Progenitor cell of endocrine pancreas (in vitro differentiated cells): ENCODE measurements around the gene ALLC. TPM values are rescaled to one million over a fixed set of nuclear protein-coding genes. Genes with fewer than 3 reads are reported as not detected.

Source experiments
- DNase-seq: peaks from one replicate; pipeline ENCODE4 v3.0.0; 2021; ENCODE audit warnings: low spot score; ENCODE audit not compliant: unreplicated experiment
- H3K27ac Mint-ChIP-seq: 2 replicates; pipeline ENCODE4 v1.8.0; 2021; ENCODE audit warnings: mild to moderate bottlenecking, moderate library complexity, mixed read lengths
- H3K27me3 Mint-ChIP-seq: 2 replicates; pipeline ENCODE4 v1.8.0; 2021; ENCODE audit warnings: mixed read lengths
- H3K36me3 Mint-ChIP-seq: 2 replicates; pipeline ENCODE4 v1.8.0; 2022; ENCODE audit warnings: mixed read lengths; ENCODE audit not compliant: insufficient read depth
- H3K4me1 Mint-ChIP-seq: 2 replicates; pipeline ENCODE4 v1.8.0; 2021; ENCODE audit warnings: low read depth, mixed read lengths
- H3K4me3 Mint-ChIP-seq: 2 replicates; pipeline ENCODE4 v1.8.0; 2021; ENCODE audit warnings: low read depth, mild to moderate bottlenecking, moderate library complexity, mixed read lengths
- H3K9me3 Mint-ChIP-seq: 2 replicates; pipeline ENCODE4 v1.8.0; 2021; ENCODE audit warnings: low read depth, mixed read lengths
- total RNA-seq: library from RNA; stranded (reverse); gene quantifications from 2 replicates; pipeline ENCODE4 v1.2.1, GENCODE V29; 2021
- TF ChIP-seq, protein P1 (sequence below): fragments of 200-600 bp; sonication (generic); IDR thresholded peaks from one replicate; pipeline ENCODE4 v1.5.0; 2021; ENCODE audit warnings: antibody characterized with exemption, mild to moderate bottlenecking; ENCODE audit not compliant: unreplicated experiment

Gene ALLC
- total RNA-seq, 1 donor from 2014 or later, result not detected

DNA sequence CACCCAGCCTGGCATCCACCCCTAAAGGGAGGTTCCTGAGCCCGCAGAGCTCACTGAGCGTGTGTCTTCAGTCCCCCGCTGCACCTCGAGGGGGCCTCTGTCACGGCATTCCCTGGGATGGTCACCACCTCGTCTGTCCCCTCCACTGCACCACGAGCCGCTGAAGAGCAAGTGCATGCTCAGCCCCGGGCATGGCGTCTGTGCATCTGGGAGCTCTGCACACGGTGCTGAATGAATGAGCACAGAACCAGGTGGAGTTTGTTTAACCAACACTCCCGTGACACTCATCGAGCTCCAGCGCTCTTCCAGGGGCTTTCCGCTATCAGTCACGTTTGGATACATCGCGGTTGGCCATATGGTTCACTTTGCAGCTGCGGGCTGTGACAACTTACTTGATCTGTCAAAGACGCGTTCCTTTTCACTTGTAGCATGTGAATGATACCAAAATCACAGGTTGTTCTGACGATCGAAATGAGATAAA lies 9.2 kb downstream of the ALLC start:
- no peak for DNase-seq
- Mint-ChIP-seq H3K36me3 (no peaks in the 10 kb centered on the region), H3K9me3 (no peaks in the 10 kb centered on the region), H3K27me3 (no peaks in the 10 kb centered on the region), H3K4me3 (no peak overlapping the region), H3K4me1 (peaks cover 6% of the 10 kb centered on the region), H3K27ac (peak overlapping the region; percentile 82)
- TF ChIP-seq, protein P1, sequence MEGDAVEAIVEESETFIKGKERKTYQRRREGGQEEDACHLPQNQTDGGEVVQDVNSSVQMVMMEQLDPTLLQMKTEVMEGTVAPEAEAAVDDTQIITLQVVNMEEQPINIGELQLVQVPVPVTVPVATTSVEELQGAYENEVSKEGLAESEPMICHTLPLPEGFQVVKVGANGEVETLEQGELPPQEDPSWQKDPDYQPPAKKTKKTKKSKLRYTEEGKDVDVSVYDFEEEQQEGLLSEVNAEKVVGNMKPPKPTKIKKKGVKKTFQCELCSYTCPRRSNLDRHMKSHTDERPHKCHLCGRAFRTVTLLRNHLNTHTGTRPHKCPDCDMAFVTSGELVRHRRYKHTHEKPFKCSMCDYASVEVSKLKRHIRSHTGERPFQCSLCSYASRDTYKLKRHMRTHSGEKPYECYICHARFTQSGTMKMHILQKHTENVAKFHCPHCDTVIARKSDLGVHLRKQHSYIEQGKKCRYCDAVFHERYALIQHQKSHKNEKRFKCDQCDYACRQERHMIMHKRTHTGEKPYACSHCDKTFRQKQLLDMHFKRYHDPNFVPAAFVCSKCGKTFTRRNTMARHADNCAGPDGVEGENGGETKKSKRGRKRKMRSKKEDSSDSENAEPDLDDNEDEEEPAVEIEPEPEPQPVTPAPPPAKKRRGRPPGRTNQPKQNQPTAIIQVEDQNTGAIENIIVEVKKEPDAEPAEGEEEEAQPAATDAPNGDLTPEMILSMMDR, result no peak

DNA sequence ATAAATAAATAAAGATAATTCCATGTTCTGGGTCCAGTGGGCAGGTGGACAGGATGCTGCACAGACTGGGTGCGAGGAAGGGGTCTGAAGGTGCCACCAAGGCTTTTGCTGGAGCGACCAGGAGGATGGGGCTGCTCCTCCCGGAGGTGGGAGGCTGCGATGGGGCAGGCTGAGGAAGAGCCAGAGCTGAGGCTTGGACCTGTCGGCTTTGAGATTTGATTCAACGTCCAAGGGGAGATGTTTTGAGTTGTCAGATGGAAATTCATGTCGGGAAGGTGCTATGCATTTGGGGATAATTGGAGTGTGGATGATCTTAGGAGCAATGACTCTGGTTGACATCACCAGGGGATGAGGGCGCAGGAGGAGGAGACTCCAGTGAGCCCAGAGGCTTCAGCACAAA lies 11.7 kb downstream of the ALLC start:
- DNase-seq, result no peak
- TF ChIP-seq, protein P1, result no peak
- peaks cover 5% of the 10 kb centered on the region for H3K27me3 Mint-ChIP-seq
- no peak overlapping the region for H3K4me3 Mint-ChIP-seq
- H3K4me1 Mint-ChIP-seq, result peaks cover 3% of the 10 kb centered on the region
- H3K9me3 Mint-ChIP-seq, result no peaks in the 10 kb centered on the region
- H3K36me3 Mint-ChIP-seq, result no peaks in the 10 kb centered on the region
- no peak overlapping the region for H3K27ac Mint-ChIP-seq

DNA sequence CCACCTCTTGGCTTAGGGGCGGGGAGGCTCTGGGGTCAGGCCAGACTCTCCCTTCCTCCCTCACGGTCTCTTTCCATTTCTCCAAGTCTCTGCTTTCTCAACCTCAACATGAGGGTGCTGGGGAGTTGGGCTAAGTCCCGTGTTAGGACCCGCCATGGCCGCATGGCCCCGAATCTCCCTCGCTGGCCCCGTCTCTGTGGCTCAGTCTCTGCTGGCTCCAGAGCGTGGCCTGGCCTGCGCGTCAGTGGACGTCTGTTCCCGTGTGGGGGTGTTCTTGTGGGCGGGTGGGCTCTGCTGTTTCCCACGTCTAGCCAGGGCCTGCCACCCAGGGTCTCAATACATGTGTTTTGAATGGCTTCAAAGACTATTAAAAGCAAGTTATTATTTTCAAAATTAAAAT lies 12.4 kb downstream of the ALLC start:
- Mint-ChIP-seq H3K9me3 (no peaks in the 10 kb centered on the region), H3K36me3 (no peaks in the 10 kb centered on the region), H3K4me3 (no peak overlapping the region), H3K27ac (no peak overlapping the region), H3K27me3 (peaks cover 5% of the 10 kb centered on the region), H3K4me1 (peaks cover 3% of the 10 kb centered on the region)
- no peak for DNase-seq
- TF ChIP-seq, protein P1, result no peak

DNA sequence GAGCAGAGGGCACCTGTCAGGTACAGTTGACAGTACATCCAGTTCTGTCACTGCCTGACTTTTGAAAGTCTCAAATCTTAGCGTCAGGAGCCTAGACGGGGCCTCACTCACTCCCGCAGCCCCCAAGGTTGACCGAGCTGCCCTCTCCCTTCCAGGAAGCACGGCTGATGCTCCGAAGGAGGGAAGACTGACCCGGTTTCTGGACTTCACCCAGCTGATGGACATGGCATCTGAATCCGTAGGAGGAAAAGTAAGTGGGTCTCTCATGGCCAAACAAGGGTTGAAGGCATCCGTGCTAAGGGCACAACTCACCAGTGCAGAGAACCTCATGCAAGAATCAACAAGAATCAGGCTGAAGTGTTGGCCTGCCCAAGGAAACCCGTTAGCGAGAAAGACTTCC lies 12.9 kb downstream of the ALLC start:
- Mint-ChIP-seq H3K9me3 (no peaks in the 10 kb centered on the region), H3K27ac (no peak overlapping the region), H3K36me3 (no peaks in the 10 kb centered on the region), H3K4me3 (no peak overlapping the region), H3K4me1 (peaks cover 3% of the 10 kb centered on the region), H3K27me3 (peaks cover 5% of the 10 kb centered on the region)
- no peak for DNase-seq
- TF ChIP-seq, protein P1, result no peak

DNA sequence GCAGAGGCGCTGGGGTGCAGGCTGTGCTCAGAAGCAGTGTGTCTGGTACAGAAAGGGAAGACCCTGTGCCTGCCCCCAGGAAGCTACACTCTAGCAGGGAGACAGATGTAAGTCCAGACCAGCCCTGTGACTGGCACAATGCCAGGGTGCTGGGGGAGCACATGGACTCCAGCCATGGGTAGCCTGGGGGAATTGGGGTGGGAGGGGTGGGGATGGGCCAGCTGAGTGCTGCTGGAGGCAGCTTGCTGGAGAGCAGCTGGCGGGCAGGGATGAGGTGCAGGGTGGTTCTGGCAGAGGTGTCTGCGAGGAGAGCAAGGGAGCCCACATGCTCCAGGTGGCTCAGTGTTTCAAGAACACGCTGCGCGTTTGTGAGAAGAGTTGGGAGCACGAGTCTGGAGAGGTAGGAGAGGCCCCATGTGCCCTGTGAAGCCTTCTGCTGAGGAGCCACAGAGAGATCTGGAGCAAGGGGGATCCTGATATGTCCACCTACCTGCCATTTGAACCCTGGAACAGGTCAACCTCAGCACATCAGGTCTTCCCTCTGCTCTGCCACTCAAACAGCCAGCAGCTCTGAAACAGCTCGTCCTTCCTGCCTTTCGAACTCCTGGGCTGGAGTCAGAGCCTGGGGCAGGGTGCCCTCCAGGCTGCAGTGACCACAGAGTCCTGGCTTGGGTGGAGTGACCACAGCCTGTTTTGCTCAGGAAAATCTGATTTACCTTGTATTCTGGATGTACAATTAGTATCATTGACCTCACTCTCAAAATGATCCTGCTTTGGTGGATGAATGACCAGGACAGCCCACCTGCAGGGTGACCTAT lies 15.1 kb downstream of the ALLC start:
- H3K36me3 Mint-ChIP-seq, result no peaks in the 10 kb centered on the region
- H3K4me1 Mint-ChIP-seq, result no peaks in the 10 kb centered on the region
- peaks cover 13% of the 10 kb centered on the region for H3K27me3 Mint-ChIP-seq
- DNase-seq, result no peak
- no peak overlapping the region for H3K4me3 Mint-ChIP-seq
- H3K27ac Mint-ChIP-seq, result no peak overlapping the region
- H3K9me3 Mint-ChIP-seq, result no peaks in the 10 kb centered on the region
- TF ChIP-seq, protein P1, result no peak
